K562 (cell line): Measurements from ENCODE around the gene CREM. TPM values are rescaled to one million over a fixed set of nuclear protein-coding genes. Genes with fewer than 3 reads are reported as not detected.

ENCODE experiments used
- BDP1 ChIP-seq: IDR thresholded peaks from 3 replicates; pipeline ENCODE4 v1.6.1; 2011; ENCODE audit not compliant: insufficient read length, insufficient read depth
- CBFA2T2 ChIP-seq: fragments of 450-650 bp; conservative IDR thresholded peaks from 2 replicates; pipeline ENCODE4 v1.6.1; 2017; ENCODE audit warnings: mild to moderate bottlenecking
- CEBPG ChIP-seq, 3 experiments: fragments of 200-800 bp in 1 of 3; sonication (Bioruptor generic) in 1 of 3; sonication (generic) in 1 of 3; formaldehyde crosslinking in 1 of 3; IDR thresholded peaks in 2 of 3; conservative IDR thresholded peaks in 1 of 3; 2 replicates each; pipeline versions ENCODE4 v1.6.1 to v1.8.0; 2016 to 2022; ENCODE audit warnings: missing compliant biosample characterization in 2 of 3, missing genetic modification characterization in 2 of 3, mild to moderate bottlenecking in 1 of 3, missing genetic modification reagents in 1 of 3
- MTA1 ChIP-seq: fragments of 450-650 bp; IDR thresholded peaks from 2 replicates; pipeline ENCODE4 v1.6.1; 2017; ENCODE audit warnings: borderline replicate concordance
- PML ChIP-seq: IDR thresholded peaks from 2 replicates; pipeline ENCODE4 v1.6.1; 2012; ENCODE audit warnings: low read length, inconsistent platforms
- SNRNP70 ChIP-seq: fragments of 200-400 bp; formaldehyde crosslinking; optimal IDR thresholded peaks from 2 replicates; pipeline ENCODE3; 2017; ENCODE audit warnings: low read depth, low read length
- SP1 ChIP-seq: sonication (generic); formaldehyde crosslinking; IDR thresholded peaks from 2 replicates; pipeline ENCODE4 v1.8.1; 2022; ENCODE audit warnings: mild to moderate bottlenecking, missing genetic modification reagents
- SREBF1 ChIP-seq: fragments of 150-350 bp; IDR thresholded peaks from 2 replicates; pipeline ENCODE4 v1.6.1; 2014; ENCODE audit warnings: antibody characterized with exemption, low read depth, low read length, borderline replicate concordance
- TSHZ1 ChIP-seq: fragments of 250-450 bp; sonication (Bioruptor Pico); IDR thresholded peaks from 2 replicates; pipeline ENCODE4 v1.4.0; 2020; ENCODE audit warnings: mild to moderate bottlenecking, moderate library complexity
- polyA plus RNA-seq, 8 experiments: library from polyadenylated mRNA; depleted of rRNA in 4 of 8; stranded (reverse) in 5 of 8; unstranded in 3 of 8; fragments of >200 nt; fragmentation: Nextera tagmentation in 2 of 8; fragmentation: Illumina TruSeq in 1 of 8; extraction: Ambion mirVana in 2 of 8; extraction: Trizol in 1 of 8; gene quantifications; 2 replicates each; pipeline versions ENCODE4 v1.2.1 to v1.2.3, GENCODE V29; 2011 to 2014; ENCODE audit warnings: inconsistent platforms in 1 of 8, missing spikeins in 1 of 8
- total RNA-seq, 7 experiments: library from RNA; depleted of rRNA in 6 of 7; stranded (reverse); fragments of >200 nt in 6 of 7; fragmentation: Illumina TruSeq in 2 of 7; extraction: Trizol in 2 of 7; gene quantifications; 2 replicates each; pipeline versions ENCODE4 v1.2.1 to v1.2.3, GENCODE V29; 2011 to 2021; ENCODE audit warnings: low replicate concordance in 1 of 7
- TF ChIP-seq, protein P1 (sequence below): fragments of 450-650 bp; IDR thresholded peaks from 2 replicates; pipeline ENCODE4 v1.6.1; 2018; ENCODE audit not compliant: partially characterized antibody

The CREM gene
- total and polyA plus RNA-seq, 9 of the 15 experiments (the other 6 are each of a cell fraction or from before 2014, with no cell fraction given): 39.1 to 70.2 (median 48.3) TPM

DNA sequence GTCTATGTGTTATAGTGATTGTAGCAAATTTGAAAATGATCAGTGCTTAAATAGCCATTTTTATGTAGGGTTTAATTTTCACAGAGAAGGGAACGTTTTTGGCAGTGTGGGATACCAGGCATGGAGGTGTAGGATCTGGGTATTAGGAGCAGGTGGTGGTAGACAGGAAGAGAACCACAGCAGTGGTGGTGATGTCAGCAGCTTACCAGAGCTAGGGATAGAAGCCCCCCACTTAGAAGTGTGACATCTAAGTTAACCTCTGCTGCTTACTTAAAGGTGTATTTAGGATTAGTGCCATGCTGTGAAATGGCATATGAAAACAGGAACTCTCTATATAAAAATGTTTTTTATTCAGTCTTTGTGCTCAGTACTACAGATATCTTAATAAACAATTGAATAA, 73.8 kb downstream of the CREM start (continued):
- no peak for TF ChIP-seq SP1 (CRISPR knock-in tag)
- TF ChIP-seq PML: no peak
- TF ChIP-seq, protein P1, sequence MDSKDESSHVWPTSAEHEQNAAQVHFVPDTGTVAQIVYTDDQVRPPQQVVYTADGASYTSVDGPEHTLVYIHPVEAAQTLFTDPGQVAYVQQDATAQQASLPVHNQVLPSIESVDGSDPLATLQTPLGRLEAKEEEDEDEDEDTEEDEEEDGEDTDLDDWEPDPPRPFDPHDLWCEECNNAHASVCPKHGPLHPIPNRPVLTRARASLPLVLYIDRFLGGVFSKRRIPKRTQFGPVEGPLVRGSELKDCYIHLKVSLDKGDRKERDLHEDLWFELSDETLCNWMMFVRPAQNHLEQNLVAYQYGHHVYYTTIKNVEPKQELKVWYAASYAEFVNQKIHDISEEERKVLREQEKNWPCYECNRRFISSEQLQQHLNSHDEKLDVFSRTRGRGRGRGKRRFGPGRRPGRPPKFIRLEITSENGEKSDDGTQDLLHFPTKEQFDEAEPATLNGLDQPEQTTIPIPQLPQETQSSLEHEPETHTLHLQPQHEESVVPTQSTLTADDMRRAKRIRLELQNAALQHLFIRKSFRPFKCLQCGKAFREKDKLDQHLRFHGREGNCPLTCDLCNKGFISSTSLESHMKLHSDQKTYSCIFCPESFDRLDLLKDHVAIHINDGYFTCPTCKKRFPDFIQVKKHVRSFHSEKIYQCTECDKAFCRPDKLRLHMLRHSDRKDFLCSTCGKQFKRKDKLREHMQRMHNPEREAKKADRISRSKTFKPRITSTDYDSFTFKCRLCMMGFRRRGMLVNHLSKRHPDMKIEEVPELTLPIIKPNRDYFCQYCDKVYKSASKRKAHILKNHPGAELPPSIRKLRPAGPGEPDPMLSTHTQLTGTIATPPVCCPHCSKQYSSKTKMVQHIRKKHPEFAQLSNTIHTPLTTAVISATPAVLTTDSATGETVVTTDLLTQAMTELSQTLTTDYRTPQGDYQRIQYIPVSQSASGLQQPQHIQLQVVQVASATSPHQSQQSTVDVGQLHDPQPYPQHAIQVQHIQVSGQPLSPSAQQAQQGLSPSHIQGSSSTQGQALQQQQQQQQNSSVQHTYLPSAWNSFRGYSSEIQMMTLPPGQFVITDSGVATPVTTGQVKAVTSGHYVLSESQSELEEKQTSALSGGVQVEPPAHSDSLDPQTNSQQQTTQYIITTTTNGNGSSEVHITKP: no peak
- TF ChIP-seq SREBF1: no peak
- TF ChIP-seq BDP1: no peak
- TF ChIP-seq SNRNP70: no peak
- TF ChIP-seq CEBPG (CRISPR knock-in tag; IDR thresholded peaks at IDR 0.05): no peak
- no peak for TF ChIP-seq CEBPG (tag; conservative IDR thresholded peaks at IDR 0.05 in 1 of 2, IDR thresholded peaks at IDR 0.05 in 1 of 2)
- no peak for TF ChIP-seq MTA1
- no peak for TF ChIP-seq CBFA2T2
- no peak for TF ChIP-seq TSHZ1 (CRISPR knock-in tag)
